Measurements from ENCODE around the gene ANTKMT.
A peak's percentile ranks its signal among the peaks of the same experiment; 100 is the strongest.

ANTKMT gene

GRCh38 chr16:715477-716199, 5.3 kb upstream of the ANTKMT start:
- DNase-seq = peak; percentile 44

- no peak for DNase-seq
Measured at GRCh38 chr16:716200-716568, 4.8 kb upstream of the ANTKMT start.

GRCh38 chr16:716768-717325, 4.1 kb upstream of the ANTKMT start:
- no peak for DNase-seq

- no peak for DNase-seq
Measured at GRCh38 chr16:717450-718245, 3.3 kb upstream of the ANTKMT start.

GRCh38 chr16:718389-718788, 2.6 kb upstream of the ANTKMT start:
- no peak for DNase-seq

- DNase-seq = no peak
Measured at GRCh38 chr16:718922-719321, 2.0 kb upstream of the ANTKMT start.

GRCh38 chr16:719815-720446, 1.0 kb upstream of the ANTKMT start:
- DNase-seq = no peak

- peak; percentile 48 for DNase-seq
Measured at GRCh38 chr16:720447-720989, 428 bp upstream of the ANTKMT start.

- DNase-seq = no peak
Measured at GRCh38 chr16:721765-722540, 1.0 kb downstream of the ANTKMT start.

GRCh38 chr16:722835-723633, 2.1 kb downstream of the ANTKMT start:
- DNase-seq = no peak

GRCh38 chr16:723695-724094, 2.7 kb downstream of the ANTKMT start:
- no peak for DNase-seq

- no peak for DNase-seq
Measured at GRCh38 chr16:724188-725040, 3.5 kb downstream of the ANTKMT start.

GRCh38 chr16:725041-725376, 4.1 kb downstream of the ANTKMT start:
- no peak for DNase-seq

GRCh38 chr16:725463-726187, 4.7 kb downstream of the ANTKMT start:
- no peak for DNase-seq

- no peak for DNase-seq
Measured at GRCh38 chr16:726188-726437, 5.2 kb downstream of the ANTKMT start.

GRCh38 chr16:726438-727290, 5.7 kb downstream of the ANTKMT start, which contains the start of the genes CCDC78 and HAGHL:
CCDC78 (minus strand) TSS chr16:726443; CDS start chr16:726367, 76 bp downstream.
HAGHL (plus strand) TSS chr16:727106; CDS start chr16:727510, 404 bp downstream.
- peak; percentile 67 for DNase-seq

GRCh38 chr16:727291-727977, 6.5 kb downstream of the ANTKMT start:
- peak; percentile 49 for DNase-seq

GRCh38 chr16:728131-728889, 7.4 kb downstream of the ANTKMT start:
- peak; percentile 63 for DNase-seq
